ENCODE results near the gene TGM3.

The TGM3 gene

DNA sequence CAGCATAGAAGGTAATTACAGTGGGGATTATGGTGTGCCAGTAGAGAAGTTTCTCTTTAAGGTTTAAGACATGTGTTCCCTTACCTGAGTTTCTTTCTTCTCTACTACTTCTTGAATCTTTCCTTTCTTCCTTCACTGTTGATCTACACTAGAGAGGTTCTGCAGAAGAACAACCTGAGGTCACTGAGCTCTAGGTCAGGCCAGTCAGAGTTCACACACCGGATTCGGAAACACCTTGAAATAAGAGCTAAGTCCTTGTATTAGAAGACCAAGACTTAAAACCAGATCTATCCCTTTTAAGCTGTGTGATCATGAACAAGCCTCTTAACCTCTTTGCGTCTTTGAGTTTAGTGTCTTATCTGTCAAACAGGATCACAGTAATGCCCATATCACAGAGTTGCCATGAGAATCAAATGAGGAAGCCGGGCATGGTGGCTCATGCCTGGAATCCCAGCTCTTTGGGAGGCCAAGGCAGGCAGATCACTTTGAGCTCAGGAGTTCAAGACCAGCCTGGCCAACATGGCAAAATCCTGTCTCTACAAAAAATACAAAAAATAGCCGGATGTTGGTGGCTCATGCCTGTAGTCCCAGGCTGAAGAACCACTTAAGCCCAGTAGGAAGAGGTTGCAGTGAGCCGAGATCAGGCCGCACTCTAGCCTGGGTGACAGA, 22.0 kb upstream of the TGM3 start:
- no peak overlapping the region for H3K27ac ChIP-seq
- TF ChIP-seq, protein P1, sequence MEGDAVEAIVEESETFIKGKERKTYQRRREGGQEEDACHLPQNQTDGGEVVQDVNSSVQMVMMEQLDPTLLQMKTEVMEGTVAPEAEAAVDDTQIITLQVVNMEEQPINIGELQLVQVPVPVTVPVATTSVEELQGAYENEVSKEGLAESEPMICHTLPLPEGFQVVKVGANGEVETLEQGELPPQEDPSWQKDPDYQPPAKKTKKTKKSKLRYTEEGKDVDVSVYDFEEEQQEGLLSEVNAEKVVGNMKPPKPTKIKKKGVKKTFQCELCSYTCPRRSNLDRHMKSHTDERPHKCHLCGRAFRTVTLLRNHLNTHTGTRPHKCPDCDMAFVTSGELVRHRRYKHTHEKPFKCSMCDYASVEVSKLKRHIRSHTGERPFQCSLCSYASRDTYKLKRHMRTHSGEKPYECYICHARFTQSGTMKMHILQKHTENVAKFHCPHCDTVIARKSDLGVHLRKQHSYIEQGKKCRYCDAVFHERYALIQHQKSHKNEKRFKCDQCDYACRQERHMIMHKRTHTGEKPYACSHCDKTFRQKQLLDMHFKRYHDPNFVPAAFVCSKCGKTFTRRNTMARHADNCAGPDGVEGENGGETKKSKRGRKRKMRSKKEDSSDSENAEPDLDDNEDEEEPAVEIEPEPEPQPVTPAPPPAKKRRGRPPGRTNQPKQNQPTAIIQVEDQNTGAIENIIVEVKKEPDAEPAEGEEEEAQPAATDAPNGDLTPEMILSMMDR (IDR thresholded peaks at IDR 0.05): no peak
- TF ChIP-seq ZFX (IDR thresholded peaks at IDR 0.05; ENCODE audit: borderline replicate concordance): no peak

DNA sequence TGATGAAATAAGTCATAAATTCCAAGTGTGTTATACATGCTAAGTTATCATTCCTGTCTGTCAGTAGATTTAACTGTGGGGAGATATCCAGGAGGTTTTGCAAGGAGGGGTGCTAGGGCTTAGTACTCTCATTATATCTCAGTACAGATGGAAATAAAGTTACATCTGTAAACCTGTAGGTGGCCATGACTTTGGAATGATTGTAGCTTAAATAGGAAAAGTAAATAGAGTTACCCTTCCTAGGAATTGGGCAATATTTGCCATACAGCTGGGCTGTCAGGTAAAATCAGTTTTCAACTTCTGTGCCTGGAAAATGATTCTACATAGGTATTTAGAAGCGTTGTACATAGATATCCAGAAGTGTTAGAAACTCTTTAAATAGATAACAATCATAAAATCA, 19.8 kb upstream of the TGM3 start:
- no peak overlapping the region for H3K27ac ChIP-seq
- no peak for TF ChIP-seq ZFX (IDR thresholded peaks at IDR 0.05; ENCODE audit: borderline replicate concordance)
- TF ChIP-seq, protein P1 (IDR thresholded peaks at IDR 0.05): no peak; the same call in 1 of the 2 replicates

DNA sequence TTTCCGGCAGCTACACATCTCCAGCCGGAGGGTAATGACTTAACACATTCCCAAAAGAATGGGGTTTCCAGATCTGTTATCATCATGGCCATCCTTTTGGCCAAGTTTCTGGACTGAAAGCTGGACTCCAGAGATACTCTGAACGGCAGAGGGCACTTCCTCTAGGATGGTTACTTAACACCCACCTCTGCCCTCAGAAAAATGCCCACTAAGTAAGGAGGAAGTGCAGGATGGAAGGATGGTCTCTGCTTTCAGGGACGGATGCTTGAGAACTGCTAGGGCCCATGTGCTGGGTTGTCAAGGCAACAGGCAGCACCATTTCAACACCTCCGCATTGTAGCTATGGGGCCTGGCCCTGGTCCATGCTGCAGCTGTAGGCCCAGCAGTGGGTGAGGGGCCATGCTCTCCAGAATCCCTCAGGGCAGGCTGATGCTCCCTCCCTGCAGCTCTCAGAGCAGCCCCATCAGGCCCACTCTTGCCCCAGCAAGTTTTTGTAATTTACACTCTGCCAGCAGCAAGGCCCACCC, 16.5 kb upstream of the TGM3 start:
- TF ChIP-seq, protein P1 (IDR thresholded peaks at IDR 0.05): no peak
- no peak for TF ChIP-seq ZFX (IDR thresholded peaks at IDR 0.05; ENCODE audit: borderline replicate concordance)
- H3K27ac ChIP-seq: no peak overlapping the region

DNA sequence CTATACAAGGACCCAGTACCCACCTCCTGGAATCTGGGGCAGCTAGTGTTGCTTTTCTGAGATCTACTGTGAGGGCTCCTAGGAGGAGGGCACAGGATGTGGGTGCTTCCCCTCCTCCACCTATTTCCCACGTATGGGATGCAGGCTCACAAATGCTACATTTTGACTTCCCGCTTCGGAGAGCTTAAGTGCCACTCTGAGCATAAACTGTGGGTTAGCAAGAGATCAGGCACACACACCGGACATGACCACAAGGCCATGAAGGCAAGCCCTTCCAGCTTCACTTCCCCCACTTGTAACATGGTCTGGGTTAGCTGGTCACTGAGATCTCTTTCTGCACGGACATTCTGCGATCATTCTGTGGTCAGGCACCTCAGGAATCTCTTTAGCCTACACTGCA, 15.7 kb upstream of the TGM3 start:
- TF ChIP-seq, protein P1 (IDR thresholded peaks at IDR 0.05): no peak
- TF ChIP-seq ZFX (IDR thresholded peaks at IDR 0.05; ENCODE audit: borderline replicate concordance): no peak
- no peak overlapping the region for H3K27ac ChIP-seq

DNA sequence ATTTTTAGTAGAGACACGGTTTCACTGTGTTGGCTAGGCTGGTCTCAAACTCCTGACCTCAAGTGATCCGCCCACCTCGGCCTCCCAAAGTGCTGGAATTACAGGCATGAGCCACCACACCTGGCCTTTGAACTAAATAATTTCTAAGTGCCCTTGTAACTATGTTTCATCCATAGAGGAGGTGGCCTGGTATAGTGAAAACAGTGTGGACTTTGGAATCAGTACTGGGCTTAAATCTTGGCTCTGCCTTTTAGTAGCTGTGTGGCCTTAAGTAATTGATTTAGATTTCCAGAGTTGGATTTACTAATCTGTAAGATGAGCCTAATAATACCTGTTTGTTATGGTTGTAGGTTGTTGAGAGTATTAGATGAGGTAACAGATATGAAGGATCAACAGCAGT, 14.2 kb upstream of the TGM3 start:
- TF ChIP-seq ZFX (IDR thresholded peaks at IDR 0.05; ENCODE audit: borderline replicate concordance): no peak
- TF ChIP-seq, protein P1 (IDR thresholded peaks at IDR 0.05): no peak
- no peak overlapping the region for H3K27ac ChIP-seq

DNA sequence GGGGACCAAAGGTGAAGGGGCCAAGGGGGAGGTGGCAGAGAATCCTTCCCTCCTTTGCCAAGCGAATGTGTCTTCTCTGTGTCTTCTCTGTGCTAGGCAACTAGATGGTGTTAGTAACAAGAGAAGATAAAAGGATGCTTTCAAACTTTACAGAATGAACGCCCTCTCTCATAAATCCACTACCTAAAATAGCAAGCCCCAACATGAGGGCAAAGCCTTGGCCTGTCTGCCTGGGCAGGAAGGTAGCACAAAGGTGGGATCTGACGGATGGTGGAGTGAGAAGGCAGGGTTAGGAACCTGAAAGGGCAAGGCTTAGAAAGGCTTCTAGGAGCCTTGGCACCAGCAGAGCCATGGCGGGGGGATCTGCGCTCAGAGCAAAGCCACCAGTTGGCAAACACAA, 13.6 kb upstream of the TGM3 start:
- H3K27ac ChIP-seq: no peak overlapping the region
- TF ChIP-seq, protein P1 (IDR thresholded peaks at IDR 0.05): no peak
- no peak for TF ChIP-seq ZFX (IDR thresholded peaks at IDR 0.05; ENCODE audit: borderline replicate concordance)

DNA sequence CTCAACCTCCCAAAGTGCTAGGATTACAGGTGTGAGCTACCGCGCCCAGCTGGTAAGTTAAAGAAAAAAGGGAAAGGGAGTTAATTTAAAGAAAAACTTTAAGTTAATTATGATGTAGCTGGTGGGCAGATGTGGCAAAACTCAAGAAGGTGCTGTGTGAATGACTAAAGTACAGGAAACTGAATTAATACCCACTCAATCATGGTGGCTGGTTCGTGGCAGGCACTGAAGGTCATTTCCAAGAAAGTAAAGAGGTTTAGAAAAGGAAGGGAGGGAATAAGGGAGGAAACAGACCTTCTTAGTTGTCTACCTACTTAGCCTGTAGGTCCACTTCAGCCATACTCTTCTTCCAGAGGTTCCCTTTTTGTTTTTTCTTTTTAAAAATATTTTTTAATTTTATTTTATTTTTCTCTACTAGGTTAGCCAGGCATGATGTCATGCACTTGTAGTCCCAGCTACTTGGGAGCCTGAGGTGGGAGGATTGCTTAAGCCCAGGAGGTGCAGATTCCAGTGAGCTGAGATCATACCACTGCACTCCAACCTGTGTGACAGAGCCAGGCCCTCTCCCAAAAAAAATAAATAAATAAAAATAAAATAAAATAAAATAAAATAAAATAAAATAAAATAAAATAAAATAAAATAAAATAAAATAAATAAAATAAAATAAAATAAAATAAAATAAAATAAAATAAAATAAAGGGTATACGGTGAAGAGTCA, 11.9 kb upstream of the TGM3 start:
- no peak overlapping the region for H3K27ac ChIP-seq
- TF ChIP-seq ZFX (IDR thresholded peaks at IDR 0.05; ENCODE audit: borderline replicate concordance): no peak
- TF ChIP-seq, protein P1 (IDR thresholded peaks at IDR 0.05): no peak
